ENCODE data around the gene ZNF488. TPM values are rescaled to one million over a fixed set of nuclear protein-coding genes. Genes with fewer than 3 reads are reported as not detected.

The ZNF488 gene
- total and polyA plus RNA-seq, 2 donors (not counting 1 experiment from before 2014, with no cell fraction given), result 0.07 TPM; not detected in 1

GRCh38 chr10:47364366-47364765 is 19.7 kb downstream of the ZNF488 start:
- Histone ChIP-seq H2AFZ (ENCODE audit: low read length) (no peak overlapping the region), H3K27me3 (ENCODE audit: control insufficient read depth, insufficient read depth, low read length) (peaks cover 11% of the 10 kb centered on the region), H3K9ac (ENCODE audit: insufficient read depth, low read length) (no peak overlapping the region), H3K4me3 (replicated peaks in 1 of 4; ENCODE audit: control extremely low read depth in 1 of 4, insufficient read depth in 1 of 4, low read depth in 3 of 4, low read length in 4 of 4) (no peak overlapping the region), H3K9me3 (ENCODE audit: control insufficient read depth, insufficient read depth, low read depth, low read length) (no peaks in the 10 kb centered on the region), H3K36me3 (ENCODE audit: control insufficient read depth, insufficient read depth, low read length) (no peaks in the 10 kb centered on the region), H3K79me2 (ENCODE audit: control insufficient read depth, insufficient read depth, low read length) (no peaks in the 10 kb centered on the region), H3K27ac (ENCODE audit: insufficient read depth, low read length) (no peak overlapping the region), H3K4me1 (ENCODE audit: control insufficient read depth, extremely low read depth, insufficient read depth, low read length) (no peaks in the 10 kb centered on the region), H4K20me1 (ENCODE audit: control insufficient read depth, extremely low read depth, insufficient read depth, low read length) (no peaks in the 10 kb centered on the region), H3K4me2 (ENCODE audit: extremely low read depth, insufficient read depth, low read length) (no peak overlapping the region)
- DNase-seq (ENCODE audit: low read depth in 2 of 2), result no peak
- TF ChIP-seq EZH2 (IDR thresholded peaks at IDR 0.05; ENCODE audit: low read length, missing control alignments) (no peak), CTCF (conservative IDR thresholded peaks at IDR 0.05 in 1 of 2, IDR thresholded peaks at IDR 0.05 in 1 of 2; ENCODE audit: low read depth in 1 of 2, low read length in 2 of 2) (no peak)

GRCh38 chr10:47363781-47364180 is 20.3 kb downstream of the ZNF488 start:
- Histone ChIP-seq H2AFZ (ENCODE audit: low read length) (no peak overlapping the region), H3K79me2 (ENCODE audit: control insufficient read depth, insufficient read depth, low read length) (no peaks in the 10 kb centered on the region), H3K4me3 (replicated peaks in 1 of 4; ENCODE audit: control extremely low read depth in 1 of 4, insufficient read depth in 1 of 4, low read depth in 3 of 4, low read length in 4 of 4) (no peak overlapping the region), H3K9me3 (ENCODE audit: control insufficient read depth, insufficient read depth, low read depth, low read length) (no peaks in the 10 kb centered on the region), H3K9ac (ENCODE audit: insufficient read depth, low read length) (no peak overlapping the region), H3K27me3 (ENCODE audit: control insufficient read depth, insufficient read depth, low read length) (peaks cover 11% of the 10 kb centered on the region), H3K27ac (ENCODE audit: insufficient read depth, low read length) (no peak overlapping the region), H4K20me1 (ENCODE audit: control insufficient read depth, extremely low read depth, insufficient read depth, low read length) (no peaks in the 10 kb centered on the region), H3K4me1 (ENCODE audit: control insufficient read depth, extremely low read depth, insufficient read depth, low read length) (no peaks in the 10 kb centered on the region), H3K4me2 (ENCODE audit: extremely low read depth, insufficient read depth, low read length) (no peak overlapping the region), H3K36me3 (ENCODE audit: control insufficient read depth, insufficient read depth, low read length) (no peaks in the 10 kb centered on the region)
- TF ChIP-seq CTCF (conservative IDR thresholded peaks at IDR 0.05 in 1 of 2, IDR thresholded peaks at IDR 0.05 in 1 of 2; ENCODE audit: low read depth in 1 of 2, low read length in 2 of 2) (no peak), EZH2 (IDR thresholded peaks at IDR 0.05; ENCODE audit: low read length, missing control alignments) (no peak)
- no peak for DNase-seq (ENCODE audit: low read depth in 2 of 2)

GRCh38 chr10:47362199-47362598 is 21.9 kb downstream of the ZNF488 start:
- Histone ChIP-seq H3K4me2 (ENCODE audit: extremely low read depth, insufficient read depth, low read length) (no peak overlapping the region), H3K9ac (ENCODE audit: insufficient read depth, low read length) (no peak overlapping the region)
- TF ChIP-seq EZH2 (IDR thresholded peaks at IDR 0.05; ENCODE audit: low read length, missing control alignments) (no peak), CTCF (conservative IDR thresholded peaks at IDR 0.05 in 1 of 2, IDR thresholded peaks at IDR 0.05 in 1 of 2; ENCODE audit: low read depth in 1 of 2, low read length in 2 of 2) (no peak)

More at GRCh38 chr10:47362199-47362598, 21.9 kb downstream of the ZNF488 start:
- DNase-seq (ENCODE audit: low read depth in 2 of 2), result no peak
- H3K79me2 ChIP-seq (ENCODE audit: control insufficient read depth, insufficient read depth, low read length), result no peaks in the 10 kb centered on the region
- no peaks in the 10 kb centered on the region for H3K36me3 ChIP-seq (ENCODE audit: control insufficient read depth, insufficient read depth, low read length)
- no peak overlapping the region for H2AFZ ChIP-seq (ENCODE audit: low read length)
- peaks cover 13% of the 10 kb centered on the region for H3K27me3 ChIP-seq (ENCODE audit: control insufficient read depth, insufficient read depth, low read length)
- H3K9me3 ChIP-seq (ENCODE audit: control insufficient read depth, insufficient read depth, low read depth, low read length), result no peaks in the 10 kb centered on the region
- no peak overlapping the region for H3K4me3 ChIP-seq (replicated peaks in 1 of 4; ENCODE audit: control extremely low read depth in 1 of 4, insufficient read depth in 1 of 4, low read depth in 3 of 4, low read length in 4 of 4)
- H3K27ac ChIP-seq (ENCODE audit: insufficient read depth, low read length), result no peak overlapping the region
- H4K20me1 ChIP-seq (ENCODE audit: control insufficient read depth, extremely low read depth, insufficient read depth, low read length), result no peaks in the 10 kb centered on the region
- no peaks in the 10 kb centered on the region for H3K4me1 ChIP-seq (ENCODE audit: control insufficient read depth, extremely low read depth, insufficient read depth, low read length)
